C1 segment of cervical spinal cord (tissue), 14 donors: ENCODE data around the gene SYT6.

Experiments used
- DNase-seq, 14 donors: peaks; one replicate each; lab custom pipeline; 2025; lab: John Stamatoyannopoulos, UW

The SYT6 gene

GRCh38 chr1:114093624-114094362 is 59.9 kb downstream of the SYT6 start:
- DNase-seq = no peak

GRCh38 chr1:114092186-114093062 is 61.2 kb downstream of the SYT6 start:
- DNase-seq = no peak

GRCh38 chr1:114091711-114092110 is 62.0 kb downstream of the SYT6 start:
- DNase-seq = no peak

- no peak for DNase-seq
These were observed 62.7 kb downstream of the SYT6 start for GRCh38 chr1:114090738-114091505.

- no peak for DNase-seq
These were observed 64.0 kb downstream of the SYT6 start for GRCh38 chr1:114089502-114090138.

GRCh38 chr1:114088392-114089299 is 65.0 kb downstream of the SYT6 start:
- no peak for DNase-seq

- no peak for DNase-seq
These were observed 66.2 kb downstream of the SYT6 start for GRCh38 chr1:114087495-114087894.

GRCh38 chr1:114086601-114087368 is 66.9 kb downstream of the SYT6 start:
- no peak for DNase-seq

GRCh38 chr1:114082867-114083585 is 70.6 kb downstream of the SYT6 start:
- DNase-seq = no peak

GRCh38 chr1:114082304-114082630 is 71.4 kb downstream of the SYT6 start:
- DNase-seq = no peak

- peak in 7 of 14 donors; percentile 20 to 62 (median 23) for DNase-seq
These were observed 72.0 kb downstream of the SYT6 start for GRCh38 chr1:114081437-114082303.

GRCh38 chr1:114080511-114081436 is 72.9 kb downstream of the SYT6 start:
- peak in 1 of 14 donors; percentile 32 for DNase-seq

- DNase-seq = no peak
These were observed 74.0 kb downstream of the SYT6 start for GRCh38 chr1:114079596-114080190.

- no peak for DNase-seq
These were observed 75.6 kb downstream of the SYT6 start for GRCh38 chr1:114078116-114078515.

GRCh38 chr1:114077188-114077587 is 76.5 kb downstream of the SYT6 start:
- no peak for DNase-seq

- peak in 3 of 14 donors; percentile 7 to 37 (median 10) for DNase-seq
These were observed 77.4 kb downstream of the SYT6 start for GRCh38 chr1:114076308-114076707.
